ENCODE results near the gene SPTB.

The SPTB gene

DNA sequence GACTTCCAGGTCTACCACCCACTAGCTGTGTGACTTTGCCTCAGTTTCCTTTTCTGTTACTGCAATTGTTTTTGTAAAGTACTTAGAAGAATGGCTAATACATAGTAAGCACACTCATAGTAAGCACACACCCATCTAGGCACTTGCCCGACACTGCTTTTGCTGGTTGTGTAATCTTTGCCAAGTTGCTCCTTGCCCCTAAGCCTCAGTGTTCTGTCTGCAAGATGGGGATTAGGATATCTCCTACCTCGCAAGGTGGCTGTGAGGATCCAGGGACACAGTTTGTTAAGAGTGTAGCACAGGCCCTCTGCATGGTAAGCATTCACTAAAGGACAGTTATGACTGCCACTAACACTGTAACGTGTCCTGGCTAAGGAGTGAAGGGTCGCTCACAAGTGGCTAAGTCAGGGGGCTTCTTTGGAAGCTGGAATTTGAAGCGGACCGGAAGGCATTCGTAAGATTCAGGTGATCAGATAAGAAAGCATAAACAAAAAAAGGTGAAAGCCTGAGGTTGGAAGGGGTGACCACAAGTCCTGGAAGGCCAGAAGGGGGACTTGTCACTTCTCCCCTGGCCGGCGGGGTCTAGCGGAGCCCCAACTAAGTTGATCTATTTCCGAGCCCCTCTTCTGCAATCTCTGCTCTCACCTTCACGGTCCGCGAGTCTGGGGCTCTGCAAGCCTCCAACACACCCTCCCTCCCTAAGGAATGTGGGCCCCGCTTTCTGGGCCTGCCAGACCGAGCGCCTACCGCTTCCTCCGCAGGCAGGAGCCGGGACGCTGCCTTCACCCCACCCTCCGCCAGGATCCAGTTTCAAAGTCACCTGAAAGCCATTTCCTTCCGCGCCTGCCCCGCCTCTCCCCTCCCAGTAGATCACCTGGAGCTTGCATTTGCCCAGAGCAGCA is 177.0 kb downstream of the SPTB start:
- Histone ChIP-seq H3K27me3 (ENCODE audit: low read length) (no peaks in the 10 kb centered on the region), H3F3A (ENCODE audit: insufficient read depth) (no peaks in the 10 kb centered on the region), H3K9ac (ENCODE audit: low read length) (no peak overlapping the region), H2AFZ (ENCODE audit: low read depth, low read length, severe bottlenecking) (no peak overlapping the region), H3K79me2 (ENCODE audit: insufficient read depth, low read length) (no peaks in the 10 kb centered on the region), H3K9me2 (replicated peaks; ENCODE audit: insufficient read depth, low read length) (no peaks in the 10 kb centered on the region), H3K9me3 (ENCODE audit: insufficient read depth, low read length) (no peaks in the 10 kb centered on the region), H3K27ac (ENCODE audit: low read depth, low read length) (no peak overlapping the region), H3K4me3 (ENCODE audit: insufficient read depth, low read length, poor library complexity, severe bottlenecking) (no peak overlapping the region), H4K20me1 (ENCODE audit: low read depth, low read length) (no peaks in the 10 kb centered on the region), H3K4me2 (ENCODE audit: low read depth, low read length, poor library complexity, severe bottlenecking) (no peak overlapping the region), H3K36me3 (ENCODE audit: low read length) (no peaks in the 10 kb centered on the region)
- TF ChIP-seq, protein P1, sequence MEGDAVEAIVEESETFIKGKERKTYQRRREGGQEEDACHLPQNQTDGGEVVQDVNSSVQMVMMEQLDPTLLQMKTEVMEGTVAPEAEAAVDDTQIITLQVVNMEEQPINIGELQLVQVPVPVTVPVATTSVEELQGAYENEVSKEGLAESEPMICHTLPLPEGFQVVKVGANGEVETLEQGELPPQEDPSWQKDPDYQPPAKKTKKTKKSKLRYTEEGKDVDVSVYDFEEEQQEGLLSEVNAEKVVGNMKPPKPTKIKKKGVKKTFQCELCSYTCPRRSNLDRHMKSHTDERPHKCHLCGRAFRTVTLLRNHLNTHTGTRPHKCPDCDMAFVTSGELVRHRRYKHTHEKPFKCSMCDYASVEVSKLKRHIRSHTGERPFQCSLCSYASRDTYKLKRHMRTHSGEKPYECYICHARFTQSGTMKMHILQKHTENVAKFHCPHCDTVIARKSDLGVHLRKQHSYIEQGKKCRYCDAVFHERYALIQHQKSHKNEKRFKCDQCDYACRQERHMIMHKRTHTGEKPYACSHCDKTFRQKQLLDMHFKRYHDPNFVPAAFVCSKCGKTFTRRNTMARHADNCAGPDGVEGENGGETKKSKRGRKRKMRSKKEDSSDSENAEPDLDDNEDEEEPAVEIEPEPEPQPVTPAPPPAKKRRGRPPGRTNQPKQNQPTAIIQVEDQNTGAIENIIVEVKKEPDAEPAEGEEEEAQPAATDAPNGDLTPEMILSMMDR (IDR thresholded peaks at IDR 0.05; ENCODE audit: insufficient read depth, low read length, poor library complexity, severe bottlenecking), result no peak
- TF ChIP-seq EZH2phosphoT487 (conservative IDR thresholded peaks at IDR 0.05; ENCODE audit: low read length), result no peak

DNA sequence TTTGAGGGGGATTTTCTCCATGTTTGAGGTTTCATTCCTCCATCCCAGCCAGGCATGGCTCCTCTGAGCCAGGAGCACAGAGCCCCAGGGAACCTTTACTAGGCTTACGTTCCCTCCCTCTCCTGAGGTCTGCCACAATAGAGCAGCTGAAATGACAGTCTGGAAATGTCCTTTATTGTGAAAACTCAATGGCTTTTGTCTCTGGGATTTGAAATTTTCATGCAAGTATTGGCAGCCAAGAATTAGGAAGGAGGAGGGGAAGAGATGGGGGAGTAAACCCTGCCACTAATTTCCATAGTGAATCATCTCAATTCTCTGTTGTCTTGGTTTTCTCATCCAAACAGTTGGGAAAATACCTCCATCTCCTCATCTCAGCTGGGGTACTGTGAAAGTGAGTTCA is 178.0 kb downstream of the SPTB start:
- Histone ChIP-seq H4K20me1 (ENCODE audit: low read depth, low read length) (no peaks in the 10 kb centered on the region), H3K9ac (ENCODE audit: low read length) (no peak overlapping the region), H3K9me3 (ENCODE audit: insufficient read depth, low read length) (no peaks in the 10 kb centered on the region), H3K27me3 (ENCODE audit: low read length) (no peaks in the 10 kb centered on the region), H3K79me2 (ENCODE audit: insufficient read depth, low read length) (no peaks in the 10 kb centered on the region), H3K4me3 (ENCODE audit: insufficient read depth, low read length, poor library complexity, severe bottlenecking) (no peak overlapping the region), H3K27ac (ENCODE audit: low read depth, low read length) (no peak overlapping the region), H3K9me2 (replicated peaks; ENCODE audit: insufficient read depth, low read length) (no peaks in the 10 kb centered on the region), H3K36me3 (ENCODE audit: low read length) (no peaks in the 10 kb centered on the region), H3F3A (ENCODE audit: insufficient read depth) (no peaks in the 10 kb centered on the region), H2AFZ (ENCODE audit: low read depth, low read length, severe bottlenecking) (no peak overlapping the region), H3K4me2 (ENCODE audit: low read depth, low read length, poor library complexity, severe bottlenecking) (no peak overlapping the region)
- no peak for TF ChIP-seq EZH2phosphoT487 (conservative IDR thresholded peaks at IDR 0.05; ENCODE audit: low read length)
- TF ChIP-seq, protein P1 (IDR thresholded peaks at IDR 0.05; ENCODE audit: insufficient read depth, low read length, poor library complexity, severe bottlenecking), result no peak

DNA sequence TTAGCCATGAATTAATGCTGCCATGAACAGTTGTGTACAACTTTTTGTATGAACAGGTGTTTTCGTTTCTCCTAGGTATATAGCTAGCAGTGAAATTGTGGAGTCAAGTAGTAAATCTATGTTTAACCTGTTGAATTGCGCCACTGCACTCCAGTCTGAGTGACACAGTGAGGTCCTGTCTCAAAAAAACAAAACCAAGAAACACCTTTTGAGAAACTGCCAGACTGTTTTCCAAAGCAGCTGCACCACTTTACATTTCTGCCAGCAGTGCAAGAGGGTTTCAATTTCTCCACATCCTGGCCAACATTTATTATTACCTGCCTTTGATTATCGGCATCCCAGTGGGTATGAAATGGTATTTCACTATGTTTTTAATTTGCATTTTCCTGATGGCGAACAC is 178.8 kb downstream of the SPTB start:
- no peak overlapping the region for H3K4me3 ChIP-seq (ENCODE audit: insufficient read depth, low read length, poor library complexity, severe bottlenecking)
- no peak overlapping the region for H3K9ac ChIP-seq (ENCODE audit: low read length)
- no peak overlapping the region for H3K4me2 ChIP-seq (ENCODE audit: low read depth, low read length, poor library complexity, severe bottlenecking)
- H3K36me3 ChIP-seq (ENCODE audit: low read length), result no peaks in the 10 kb centered on the region
- H4K20me1 ChIP-seq (ENCODE audit: low read depth, low read length), result no peaks in the 10 kb centered on the region
- no peaks in the 10 kb centered on the region for H3K79me2 ChIP-seq (ENCODE audit: insufficient read depth, low read length)
- H3K9me2 ChIP-seq (replicated peaks; ENCODE audit: insufficient read depth, low read length), result no peaks in the 10 kb centered on the region
- TF ChIP-seq EZH2phosphoT487 (conservative IDR thresholded peaks at IDR 0.05; ENCODE audit: low read length), result no peak
- TF ChIP-seq, protein P1 (IDR thresholded peaks at IDR 0.05; ENCODE audit: insufficient read depth, low read length, poor library complexity, severe bottlenecking), result no peak
- H3K27me3 ChIP-seq (ENCODE audit: low read length), result no peaks in the 10 kb centered on the region
- H2AFZ ChIP-seq (ENCODE audit: low read depth, low read length, severe bottlenecking), result no peak overlapping the region
- H3K9me3 ChIP-seq (ENCODE audit: insufficient read depth, low read length), result no peaks in the 10 kb centered on the region
- H3K27ac ChIP-seq (ENCODE audit: low read depth, low read length), result no peak overlapping the region
- no peaks in the 10 kb centered on the region for H3F3A ChIP-seq (ENCODE audit: insufficient read depth)

All from SU-DHL-6 (cell line).